Activated gamma-delta T cell (primary cell): ENCODE data around the gene UCN2.
"Not testable (repeated sequence)": the region's sequence is repeated elsewhere in the genome, so short reads cannot be mapped to it uniquely, and the experiment has no call there.

Experiments used
- DNase-seq: peaks from one replicate; lab custom pipeline; 2025; lab: John Stamatoyannopoulos, UW

The UCN2 gene

GRCh38 chr3:48561045-48561736, 2.4 kb downstream of the UCN2 start:
- no peak for DNase-seq

- DNase-seq, result no peak
These were observed 2.9 kb downstream of the UCN2 start for GRCh38 chr3:48560648-48561018.

- no peak for DNase-seq
These were observed 5.0 kb downstream of the UCN2 start for GRCh38 chr3:48558493-48559134.

GRCh38 chr3:48556796-48557626, 6.6 kb downstream of the UCN2 start, which contains the start of gene PFKFB4:
Gene PFKFB4 (minus strand): TSS chr3:48556803. CDS start chr3:48556777, 26 bp downstream.
- peak; percentile 96 for DNase-seq

GRCh38 chr3:48555949-48556795, 7.4 kb downstream of the UCN2 start:
- DNase-seq, result no peak

GRCh38 chr3:48555231-48555948, 8.2 kb downstream of the UCN2 start:
- DNase-seq, result no peak

- DNase-seq, result no peak
These were observed 9.4 kb downstream of the UCN2 start for GRCh38 chr3:48553886-48554845.

- no peak for DNase-seq
These were observed 10.2 kb downstream of the UCN2 start for GRCh38 chr3:48553361-48553760.

GRCh38 chr3:48552111-48552951, 11.2 kb downstream of the UCN2 start:
- no peak for DNase-seq

GRCh38 chr3:48551651-48552050, 11.9 kb downstream of the UCN2 start:
- not testable (repeated sequence) for DNase-seq

- DNase-seq, result no peak
These were observed 14.6 kb downstream of the UCN2 start for GRCh38 chr3:48548729-48549705.

- DNase-seq, result no peak
These were observed 15.5 kb downstream of the UCN2 start for GRCh38 chr3:48548126-48548525.

- no peak for DNase-seq
These were observed 17.3 kb downstream of the UCN2 start for GRCh38 chr3:48546203-48546829.

- DNase-seq, result no peak
These were observed 19.4 kb downstream of the UCN2 start for GRCh38 chr3:48544141-48544540.

GRCh38 chr3:48543271-48543866, 20.2 kb downstream of the UCN2 start:
- no peak for DNase-seq

GRCh38 chr3:48538451-48538850, 25.1 kb downstream of the UCN2 start:
- no peak for DNase-seq

GRCh38 chr3:48536785-48537184, 26.8 kb downstream of the UCN2 start:
- no peak for DNase-seq
